ENCODE measurements around the gene PRDM11. TPM values are rescaled to one million over a fixed set of nuclear protein-coding genes. Genes with fewer than 3 reads are reported as not detected.
A peak's percentile ranks its signal among the peaks of the same experiment; 100 is the strongest.

Gene PRDM11
- total RNA-seq, 1 donor from 2014 or later = 24.0 TPM

GRCh38 chr11:45232341-45233080 lies 86.1 kb downstream of the PRDM11 start:
- H3K27ac Mint-ChIP-seq = no peak overlapping the region
- no peak for DNase-seq (ENCODE audit: extremely low spot score, unreplicated experiment)
- no peak overlapping the region for H3K4me3 Mint-ChIP-seq
- H3K36me3 Mint-ChIP-seq = peaks cover 3% of the 10 kb centered on the region
- no peak for TF ChIP-seq CTCF (conservative IDR thresholded peaks at IDR 0.05)
- H3K9me3 Mint-ChIP-seq = no peaks in the 10 kb centered on the region
- no peaks in the 10 kb centered on the region for H3K4me1 Mint-ChIP-seq (ENCODE audit: unreplicated experiment)
- peaks cover 10% of the 10 kb centered on the region for H3K27me3 Mint-ChIP-seq

DNA sequence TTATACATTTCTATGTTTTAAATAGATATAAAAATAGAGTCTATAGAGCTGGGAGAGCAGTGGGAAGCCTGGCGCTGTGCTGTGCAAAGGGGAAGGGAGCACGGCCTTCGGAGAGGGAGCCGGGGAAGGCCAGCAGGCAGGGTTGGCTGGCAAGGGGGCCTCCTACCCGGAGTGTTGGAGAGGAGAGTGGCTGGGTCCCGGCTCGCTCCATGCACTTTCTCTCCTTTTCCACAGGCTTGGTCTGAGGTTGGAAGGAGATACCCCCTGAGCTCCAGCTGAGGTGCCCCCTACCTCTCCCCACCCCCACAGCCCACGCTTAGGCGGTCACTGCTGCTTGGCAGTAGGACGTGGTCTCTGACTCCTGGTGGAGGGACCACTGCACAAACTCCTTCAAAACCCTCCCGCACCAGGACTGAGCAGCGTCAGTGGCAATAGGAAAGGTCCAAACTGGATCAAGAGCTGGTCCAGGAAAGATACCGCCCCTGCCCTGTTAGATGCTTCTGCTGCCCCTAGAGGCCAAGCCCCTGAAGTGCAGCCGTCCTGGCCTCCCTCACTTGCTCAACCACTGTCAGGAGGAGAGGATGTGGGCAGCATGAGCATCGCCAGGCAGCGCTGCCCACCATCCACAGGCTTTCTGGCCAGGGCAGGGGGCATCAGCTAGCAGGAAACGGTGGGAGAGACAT lies 86.8 kb downstream of the PRDM11 start:
- H3K27ac Mint-ChIP-seq = no peak overlapping the region
- no peak for DNase-seq (ENCODE audit: extremely low spot score, unreplicated experiment)
- peaks cover 3% of the 10 kb centered on the region for H3K36me3 Mint-ChIP-seq
- no peaks in the 10 kb centered on the region for H3K4me1 Mint-ChIP-seq (ENCODE audit: unreplicated experiment)
- peak; percentile 83 for TF ChIP-seq CTCF (conservative IDR thresholded peaks at IDR 0.05)
- H3K4me3 Mint-ChIP-seq = no peak overlapping the region
- H3K27me3 Mint-ChIP-seq = peaks cover 10% of the 10 kb centered on the region
- H3K9me3 Mint-ChIP-seq = no peaks in the 10 kb centered on the region

GRCh38 chr11:45233804-45234170 lies 87.3 kb downstream of the PRDM11 start:
- Mint-ChIP-seq H3K36me3 (peaks cover under 1% of the 10 kb centered on the region), H3K4me1 (ENCODE audit: unreplicated experiment) (no peaks in the 10 kb centered on the region), H3K9me3 (no peaks in the 10 kb centered on the region), H3K27ac (no peak overlapping the region), H3K4me3 (no peak overlapping the region), H3K27me3 (peaks cover 10% of the 10 kb centered on the region)
- DNase-seq (ENCODE audit: extremely low spot score, unreplicated experiment) = no peak
- TF ChIP-seq CTCF (conservative IDR thresholded peaks at IDR 0.05) = peak; percentile 7

- Mint-ChIP-seq H3K4me3 (no peak overlapping the region), H3K27ac (no peak overlapping the region), H3K9me3 (no peaks in the 10 kb centered on the region), H3K36me3 (no peaks in the 10 kb centered on the region), H3K4me1 (ENCODE audit: unreplicated experiment) (no peaks in the 10 kb centered on the region), H3K27me3 (peaks cover 13% of the 10 kb centered on the region)
- TF ChIP-seq CTCF (conservative IDR thresholded peaks at IDR 0.05) = no peak
- DNase-seq (ENCODE audit: extremely low spot score, unreplicated experiment) = no peak
Observed at GRCh38 chr11:45234306-45235006, 88.0 kb downstream of the PRDM11 start.

- Mint-ChIP-seq H3K4me3 (no peak overlapping the region), H3K27me3 (peaks cover 13% of the 10 kb centered on the region), H3K4me1 (ENCODE audit: unreplicated experiment) (no peaks in the 10 kb centered on the region), H3K36me3 (no peaks in the 10 kb centered on the region), H3K27ac (no peak overlapping the region), H3K9me3 (no peaks in the 10 kb centered on the region)
- no peak for TF ChIP-seq CTCF (conservative IDR thresholded peaks at IDR 0.05)
- DNase-seq (ENCODE audit: extremely low spot score, unreplicated experiment) = no peak
Observed at GRCh38 chr11:45237711-45238315, 91.4 kb downstream of the PRDM11 start.

Measured in type B pancreatic cell (in vitro differentiated cells).